GM13976 (cell line): ENCODE data around the gene C6orf132.

ENCODE experiments used
- DNase-seq: peaks from one replicate; pipeline ENCODE4 v3.0.0; 2012; ENCODE audit warnings: low spot score
- in situ Hi-C: fragments of 300-500 bp; cut with MboI; formaldehyde crosslinking; loops from one replicate; pipeline ENCODE4 v1.12.0; 2022; ENCODE audit warnings: low sequenced_read_pairs, mixed read lengths, inconsistent platforms; ENCODE audit not compliant: unreplicated experiment
- TF ChIP-seq, protein P1 (sequence below): IDR thresholded peaks from 2 replicates; pipeline ENCODE4 v1.5.1; 2012; ENCODE audit warnings: borderline replicate concordance, mild to moderate bottlenecking; ENCODE audit not compliant: insufficient read depth; ENCODE audit errors: extremely low read depth, missing control alignments, control extremely low read depth

C6orf132 gene

GRCh38 chr6:42068872-42069522 lies 73.4 kb downstream of the C6orf132 start:
- DNase-seq: no peak
- in situ Hi-C loops: no loop called here
- TF ChIP-seq, protein P1, sequence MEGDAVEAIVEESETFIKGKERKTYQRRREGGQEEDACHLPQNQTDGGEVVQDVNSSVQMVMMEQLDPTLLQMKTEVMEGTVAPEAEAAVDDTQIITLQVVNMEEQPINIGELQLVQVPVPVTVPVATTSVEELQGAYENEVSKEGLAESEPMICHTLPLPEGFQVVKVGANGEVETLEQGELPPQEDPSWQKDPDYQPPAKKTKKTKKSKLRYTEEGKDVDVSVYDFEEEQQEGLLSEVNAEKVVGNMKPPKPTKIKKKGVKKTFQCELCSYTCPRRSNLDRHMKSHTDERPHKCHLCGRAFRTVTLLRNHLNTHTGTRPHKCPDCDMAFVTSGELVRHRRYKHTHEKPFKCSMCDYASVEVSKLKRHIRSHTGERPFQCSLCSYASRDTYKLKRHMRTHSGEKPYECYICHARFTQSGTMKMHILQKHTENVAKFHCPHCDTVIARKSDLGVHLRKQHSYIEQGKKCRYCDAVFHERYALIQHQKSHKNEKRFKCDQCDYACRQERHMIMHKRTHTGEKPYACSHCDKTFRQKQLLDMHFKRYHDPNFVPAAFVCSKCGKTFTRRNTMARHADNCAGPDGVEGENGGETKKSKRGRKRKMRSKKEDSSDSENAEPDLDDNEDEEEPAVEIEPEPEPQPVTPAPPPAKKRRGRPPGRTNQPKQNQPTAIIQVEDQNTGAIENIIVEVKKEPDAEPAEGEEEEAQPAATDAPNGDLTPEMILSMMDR: no peak

GRCh38 chr6:42068173-42068572 lies 74.2 kb downstream of the C6orf132 start:
- DNase-seq: no peak
- in situ Hi-C loops: no loop called here
- TF ChIP-seq, protein P1: no peak

- TF ChIP-seq, protein P1: no peak
- in situ Hi-C loops: no loop called here
- DNase-seq: no peak
Measured at GRCh38 chr6:42066156-42066675, 76.2 kb downstream of the C6orf132 start.

DNA sequence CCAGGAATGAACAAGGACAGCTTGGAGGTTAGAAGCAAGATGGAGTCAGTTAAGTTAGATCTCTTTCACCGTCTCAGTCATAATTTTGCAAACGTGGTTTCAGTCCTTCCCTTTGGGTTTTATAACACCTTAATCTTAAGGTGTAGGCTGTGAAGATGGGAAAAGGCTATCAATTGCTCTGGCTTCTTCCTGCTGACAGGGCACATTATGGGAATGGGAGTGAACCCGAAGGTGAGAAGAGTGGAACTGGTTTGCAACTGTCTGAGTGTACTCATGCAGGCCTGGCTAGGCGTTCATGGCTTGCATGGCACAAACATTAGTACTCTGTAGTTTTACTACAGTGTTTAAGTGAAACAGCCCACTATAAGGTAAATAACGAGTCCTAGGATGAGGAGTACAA lies 82.7 kb downstream of the C6orf132 start:
- TF ChIP-seq, protein P1: no peak
- DNase-seq: no peak
- in situ Hi-C loops: no loop called here

- TF ChIP-seq, protein P1: no peak
- in situ Hi-C loops: no loop called here
- DNase-seq: no peak
Measured at GRCh38 chr6:42053601-42054000, 88.8 kb downstream of the C6orf132 start.

DNA sequence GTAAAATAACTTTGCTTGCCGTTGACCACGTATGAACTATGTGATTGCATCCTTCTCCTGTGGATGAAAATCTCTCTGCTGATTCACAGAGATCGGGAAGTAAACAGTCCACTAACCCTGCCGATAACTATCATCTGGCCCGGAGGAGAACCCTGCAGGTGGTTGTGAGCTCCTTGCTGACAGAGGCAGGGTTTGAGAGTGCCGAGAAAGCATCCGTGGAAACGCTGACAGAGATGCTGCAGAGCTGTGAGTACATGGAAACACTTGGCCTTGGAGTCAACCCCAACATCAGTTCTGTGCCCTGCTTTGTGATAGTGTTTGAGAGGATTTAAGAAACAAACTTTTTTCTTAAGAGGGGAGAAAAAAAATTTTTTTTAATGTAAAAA lies 91.2 kb downstream of the C6orf132 start:
- TF ChIP-seq, protein P1: no peak
- DNase-seq: peak; percentile 7
- in situ Hi-C loops: no loop called here
